ENCODE results near the gene RNF222. TPM values are rescaled to one million over a fixed set of nuclear protein-coding genes. Genes with fewer than 3 reads are reported as not detected.

Gene RNF222
- total and polyA plus RNA-seq, 2 of the 8 experiments (the other 6 are each of a cell fraction or from before 2014, with no cell fraction given): not detected

DNA sequence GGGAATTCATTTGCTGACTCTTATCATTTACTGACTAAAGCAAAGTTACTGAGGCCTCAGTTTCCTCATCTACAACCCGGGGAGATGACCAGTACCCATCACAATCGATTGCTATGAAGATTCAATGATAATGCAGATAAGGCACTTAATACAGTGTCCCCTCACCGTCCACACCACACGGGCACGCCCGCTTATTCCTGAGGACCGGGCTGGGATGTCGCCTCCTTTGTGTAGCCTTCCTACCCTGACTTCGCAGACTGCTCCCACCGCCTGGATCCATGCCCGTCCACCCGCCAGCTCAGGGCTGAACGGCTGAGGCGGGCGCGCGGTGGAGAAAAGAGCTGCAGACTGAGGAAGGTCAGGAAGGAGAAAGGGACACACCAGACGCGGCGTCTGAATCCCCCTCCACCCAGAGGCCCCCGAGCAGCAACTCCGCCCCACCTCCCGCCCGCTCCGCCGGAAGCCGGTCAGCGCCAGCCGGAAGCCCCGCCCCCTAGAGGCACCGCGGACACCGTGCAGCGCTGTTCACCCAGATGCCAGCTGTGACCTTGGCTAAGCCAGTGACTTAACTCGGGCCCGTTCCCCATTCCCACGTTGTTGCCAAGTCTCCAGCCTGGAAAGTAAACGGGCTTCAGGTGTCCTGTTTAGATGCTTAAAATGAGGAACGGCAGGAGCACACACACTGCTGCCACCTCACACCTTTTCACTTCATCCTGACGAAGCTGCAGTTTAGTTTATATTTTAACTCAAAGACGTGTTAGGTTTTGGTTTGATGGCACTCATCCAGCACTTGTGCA is 21.2 kb downstream of the RNF222 start, which contains the start of gene KRABD2 (continued):
- TF ChIP-seq GABPA (IDR thresholded peaks at IDR 0.05; ENCODE audit: borderline replicate concordance, insufficient read depth, low read length) (peak; percentile 89; the same call in 1 of the 2 replicates), HDAC2 (IDR thresholded peaks at IDR 0.05; ENCODE audit: borderline replicate concordance in 1 of 2, low read depth in 2 of 2, low read length in 2 of 2) (no peak), KDM4A (IDR thresholded peaks at IDR 0.05; ENCODE audit: low read depth, low read length, severe bottlenecking) (no peak), RNF2 (IDR thresholded peaks at IDR 0.05; ENCODE audit: borderline replicate concordance, low read depth, low read length, missing control alignments, poor library complexity, severe bottlenecking) (no peak), KDM5A (IDR thresholded peaks at IDR 0.05; ENCODE audit: low read length) (no peak), CEBPB (IDR thresholded peaks at IDR 0.05; ENCODE audit: low read depth, low read length) (no peak), SIN3A (conservative IDR thresholded peaks at IDR 0.05 in 1 of 2, IDR thresholded peaks at IDR 0.05 in 1 of 2; ENCODE audit: low read depth in 1 of 2, low read length in 2 of 2) (peak; percentile 76 to 83; a peak in 2 of 4 replicates), TAF1 (IDR thresholded peaks at IDR 0.05; ENCODE audit: low read depth, low read length) (peak; percentile 93), ASH2L (IDR thresholded peaks at IDR 0.05; ENCODE audit: low read length) (peak; percentile 59), POU5F1 (IDR thresholded peaks at IDR 0.05; ENCODE audit: low read depth, low read length) (no peak), KDM1A (IDR thresholded peaks at IDR 0.05; ENCODE audit: borderline replicate concordance, low read length) (no peak), TEAD4 (IDR thresholded peaks at IDR 0.05; ENCODE audit: low read depth, low read length) (no peak; the same call in 1 of the 2 replicates), CBX8 (IDR thresholded peaks at IDR 0.05; ENCODE audit: borderline replicate concordance, low read depth, low read length) (no peak), HDAC6 (IDR thresholded peaks at IDR 0.05; ENCODE audit: low read depth, low read length) (no peak), SIRT6 (IDR thresholded peaks at IDR 0.05; ENCODE audit: low read length) (no peak), SRF (IDR thresholded peaks at IDR 0.05; ENCODE audit: low read depth, low read length) (no peak), POLR2A (IDR thresholded peaks at IDR 0.05; ENCODE audit: control extremely low read depth in 1 of 2, low read depth in 2 of 2, low read length in 2 of 2) (peak; percentile 93 to 94), SP1 (IDR thresholded peaks at IDR 0.05; ENCODE audit: low read depth, low read length) (0 out of 2 replicates have a peak, but pooled peaks have one; percentile 41), SAP30 (IDR thresholded peaks at IDR 0.05; ENCODE audit: insufficient read depth, insufficient replicate concordance, low read length) (no peak)
- TF ChIP-seq, protein P1, sequence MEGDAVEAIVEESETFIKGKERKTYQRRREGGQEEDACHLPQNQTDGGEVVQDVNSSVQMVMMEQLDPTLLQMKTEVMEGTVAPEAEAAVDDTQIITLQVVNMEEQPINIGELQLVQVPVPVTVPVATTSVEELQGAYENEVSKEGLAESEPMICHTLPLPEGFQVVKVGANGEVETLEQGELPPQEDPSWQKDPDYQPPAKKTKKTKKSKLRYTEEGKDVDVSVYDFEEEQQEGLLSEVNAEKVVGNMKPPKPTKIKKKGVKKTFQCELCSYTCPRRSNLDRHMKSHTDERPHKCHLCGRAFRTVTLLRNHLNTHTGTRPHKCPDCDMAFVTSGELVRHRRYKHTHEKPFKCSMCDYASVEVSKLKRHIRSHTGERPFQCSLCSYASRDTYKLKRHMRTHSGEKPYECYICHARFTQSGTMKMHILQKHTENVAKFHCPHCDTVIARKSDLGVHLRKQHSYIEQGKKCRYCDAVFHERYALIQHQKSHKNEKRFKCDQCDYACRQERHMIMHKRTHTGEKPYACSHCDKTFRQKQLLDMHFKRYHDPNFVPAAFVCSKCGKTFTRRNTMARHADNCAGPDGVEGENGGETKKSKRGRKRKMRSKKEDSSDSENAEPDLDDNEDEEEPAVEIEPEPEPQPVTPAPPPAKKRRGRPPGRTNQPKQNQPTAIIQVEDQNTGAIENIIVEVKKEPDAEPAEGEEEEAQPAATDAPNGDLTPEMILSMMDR (IDR thresholded peaks at IDR 0.05; ENCODE audit: control extremely low read depth in 1 of 3, insufficient read depth in 1 of 3, low read depth in 1 of 3, low read length in 3 of 3): peak; percentile 68 to 73 (median 72)

All from H1 (cell line).